CD4-positive, alpha-beta T cell treated with Interleukin-15 for 4 hours (primary cell): ENCODE data around the gene GPAT3.
"Not testable (repeated sequence)": the region's sequence is repeated elsewhere in the genome, so short reads cannot be mapped to it uniquely, and the experiment has no call there.

Experiments used
- DNase-seq: peaks from one replicate; pipeline ENCODE4 v3.0.0-alpha.2; 2020; ENCODE audit warnings: low spot score

Gene GPAT3

DNA sequence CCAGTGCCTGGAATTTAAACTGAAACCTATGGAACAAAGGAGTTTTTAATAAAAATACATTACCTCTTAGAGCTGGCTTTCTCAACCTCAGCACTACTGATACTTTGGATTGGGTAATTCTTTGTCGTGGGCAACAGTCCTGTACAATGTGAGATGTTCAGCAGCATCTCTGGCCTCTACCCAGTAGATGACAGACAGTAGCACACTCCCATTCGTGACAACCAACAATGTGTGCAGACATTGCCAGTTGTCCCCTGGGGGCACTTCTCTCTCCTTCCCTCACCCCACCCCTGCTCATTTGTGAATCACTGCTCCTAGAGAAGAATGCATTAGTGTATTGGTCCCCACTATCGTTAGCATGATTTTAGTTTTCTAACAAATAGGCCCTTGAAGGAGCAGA, 16.2 kb downstream of the GPAT3 start:
- DNase-seq: no peak

DNA sequence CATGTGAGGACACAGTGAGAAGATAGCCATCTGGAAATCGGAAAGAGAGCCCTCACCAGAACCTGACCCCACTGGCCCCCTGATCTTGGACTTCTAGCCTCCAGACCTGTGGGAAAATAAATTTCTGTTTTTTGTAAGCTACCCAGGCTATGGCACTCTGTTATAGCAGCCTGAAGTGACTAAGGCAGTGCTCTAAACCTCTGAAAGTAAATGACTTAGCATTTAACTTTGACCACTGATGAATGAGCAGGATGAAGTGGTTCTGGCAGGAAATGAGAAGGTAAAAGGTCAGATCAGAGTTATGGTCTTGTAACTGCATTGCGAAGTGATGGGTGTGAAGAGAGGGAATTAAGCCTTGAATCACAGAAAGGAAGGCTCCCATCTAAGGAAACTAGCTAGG, 17.0 kb downstream of the GPAT3 start:
- DNase-seq: no peak

DNA sequence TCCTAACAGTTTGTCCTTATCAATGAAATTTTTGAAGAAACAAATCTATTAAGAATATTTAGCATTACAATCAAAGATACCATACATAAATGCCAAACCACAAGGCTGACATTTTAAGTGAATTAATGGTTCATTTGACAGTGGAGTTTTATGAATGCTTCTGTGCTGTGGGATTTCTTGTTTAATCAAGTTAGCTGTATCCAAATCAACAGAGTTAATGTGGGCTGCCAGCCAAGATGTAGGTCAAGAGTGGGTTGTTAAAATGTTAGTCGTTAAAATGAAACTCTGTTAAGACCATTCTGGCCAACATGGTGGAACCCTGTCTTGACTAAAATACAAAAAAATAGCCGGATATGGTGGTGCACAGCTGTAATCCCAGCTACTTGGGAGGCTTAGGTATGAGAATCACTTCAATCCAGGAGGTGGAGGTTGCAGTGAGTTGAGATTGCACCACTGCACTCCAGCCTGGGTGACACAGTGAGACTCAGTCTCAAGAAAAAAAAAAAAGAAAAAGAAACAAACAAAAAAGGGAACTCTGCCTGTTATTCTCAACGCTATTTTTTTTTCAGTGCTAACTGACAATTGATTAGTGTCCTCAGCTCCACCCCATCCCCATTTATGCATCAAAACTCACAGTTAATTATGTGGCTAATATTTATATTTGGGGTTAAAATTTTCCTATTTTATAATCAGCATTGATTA, 20.2 kb downstream of the GPAT3 start:
- DNase-seq: no peak

DNA sequence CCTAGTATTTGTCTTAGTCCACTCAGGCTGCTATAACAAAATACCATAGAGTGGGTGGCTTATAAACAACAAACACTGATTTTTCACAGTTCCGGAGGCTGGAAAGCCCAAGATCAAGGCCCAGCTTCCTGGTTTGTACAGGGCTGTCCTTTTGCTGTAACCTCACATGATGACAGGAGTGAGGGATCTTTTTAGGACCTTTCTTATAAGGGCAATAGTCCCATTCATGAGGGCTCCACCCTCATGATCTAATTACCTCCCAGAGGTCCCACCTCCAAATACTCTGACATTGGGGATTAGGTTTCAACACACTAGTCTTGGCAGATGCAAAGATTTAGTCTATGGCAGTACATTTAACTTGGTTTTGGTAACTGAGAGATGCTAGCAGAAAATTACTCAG, 20.9 kb downstream of the GPAT3 start:
- DNase-seq: no peak

DNA sequence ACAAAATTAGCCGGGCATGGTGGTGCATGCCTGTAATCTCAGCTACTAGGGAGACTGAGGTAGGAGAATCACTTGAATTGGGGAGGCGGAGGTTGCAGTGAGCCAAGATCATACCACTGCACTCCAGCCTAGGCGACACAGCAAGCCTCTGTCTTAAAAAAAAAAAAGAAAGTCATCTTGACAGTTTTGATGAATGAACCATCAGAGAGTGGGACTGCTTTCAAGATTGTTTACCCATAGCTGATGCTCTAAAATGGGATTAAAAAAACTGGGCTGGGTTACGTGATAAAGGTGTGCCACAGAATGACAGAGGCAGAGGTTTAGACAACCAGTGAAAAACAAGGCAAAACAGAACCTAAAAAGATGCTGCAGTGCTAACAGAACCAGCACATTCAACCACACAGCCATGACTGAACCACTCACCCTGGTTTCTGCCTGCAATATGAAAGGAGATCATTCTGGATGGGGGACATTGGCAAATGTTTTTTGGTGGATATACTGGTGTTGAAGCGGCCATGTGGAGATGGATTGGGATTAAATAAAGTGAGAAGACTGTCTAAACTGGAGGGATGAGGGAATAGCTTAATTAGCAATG, 22.2 kb downstream of the GPAT3 start:
- no peak for DNase-seq

DNA sequence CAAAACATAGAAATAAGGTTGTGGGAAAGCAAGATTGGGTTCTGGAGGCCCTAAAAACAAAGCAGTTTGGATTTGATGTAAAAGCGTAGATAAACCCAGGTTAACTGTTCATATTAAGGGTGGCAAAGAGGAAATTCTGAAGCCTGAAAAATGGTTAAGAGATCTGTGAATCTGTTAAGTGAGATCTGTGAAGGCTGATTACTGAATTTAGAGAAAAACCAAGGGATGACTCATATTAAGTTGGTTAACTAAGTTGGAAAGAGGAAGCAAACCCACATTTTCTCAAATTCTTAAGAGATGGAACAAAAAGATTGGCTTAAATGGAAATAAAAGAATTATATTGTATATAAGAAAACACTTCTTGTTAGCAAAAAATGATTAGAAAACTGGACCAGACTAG, 22.8 kb downstream of the GPAT3 start:
- no peak for DNase-seq

DNA sequence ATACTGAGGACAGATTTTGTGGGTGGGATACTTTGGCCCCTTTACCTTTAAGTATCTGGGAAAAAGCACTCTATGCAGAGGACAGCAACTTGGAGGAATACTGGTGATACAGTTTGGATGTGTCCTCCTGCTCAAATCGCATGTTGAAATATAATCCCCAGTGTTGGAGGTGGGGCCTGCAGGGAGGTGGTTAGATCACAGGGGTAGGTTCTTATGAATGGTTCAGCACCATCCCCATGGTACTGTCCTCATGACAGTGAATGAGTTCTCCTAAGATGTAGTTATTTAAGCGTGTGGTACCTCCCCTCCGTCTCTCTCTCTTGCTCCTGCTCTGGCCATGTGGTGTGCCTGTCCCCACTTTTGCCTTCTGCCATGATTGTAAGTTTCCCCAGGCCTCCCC, 24.6 kb downstream of the GPAT3 start:
- DNase-seq: no peak

DNA sequence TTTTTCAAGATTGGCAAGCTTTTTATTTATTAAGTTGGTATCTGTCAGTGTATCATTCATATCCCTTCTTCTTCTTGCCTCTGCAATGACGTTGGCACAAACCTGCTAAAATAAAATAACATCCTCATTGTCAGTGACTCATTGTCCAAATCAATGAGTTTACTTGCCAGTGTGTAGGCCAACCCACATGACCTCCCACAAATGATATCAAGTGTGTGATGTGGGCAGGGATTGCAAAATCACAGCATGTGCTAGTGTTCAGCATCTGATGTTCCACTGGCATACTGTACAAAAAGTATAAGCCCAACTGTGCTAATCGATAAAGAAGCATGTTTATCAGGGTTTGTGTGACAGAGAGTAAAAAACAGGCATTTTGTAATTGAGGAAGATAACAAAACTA, 25.5 kb downstream of the GPAT3 start:
- no peak for DNase-seq

DNA sequence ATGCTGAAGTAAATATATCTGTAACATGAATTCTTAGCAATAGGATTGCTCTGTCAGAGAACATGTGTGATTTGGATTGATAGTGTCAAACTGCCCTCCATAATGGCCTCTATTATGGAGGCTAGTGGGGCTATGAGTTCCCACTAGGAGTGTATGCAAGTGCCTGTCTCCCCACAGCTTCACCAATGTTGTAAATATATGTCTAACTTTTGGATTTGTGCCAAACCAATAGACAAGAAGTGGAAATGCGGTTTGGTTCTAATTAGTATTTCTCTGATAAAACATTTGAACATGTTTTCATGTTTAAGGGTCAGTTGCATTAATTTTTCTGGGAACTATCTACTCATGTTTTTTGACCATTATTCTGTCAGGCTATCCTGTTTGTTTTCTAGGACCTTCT, 28.1 kb downstream of the GPAT3 start:
- DNase-seq: no peak

DNA sequence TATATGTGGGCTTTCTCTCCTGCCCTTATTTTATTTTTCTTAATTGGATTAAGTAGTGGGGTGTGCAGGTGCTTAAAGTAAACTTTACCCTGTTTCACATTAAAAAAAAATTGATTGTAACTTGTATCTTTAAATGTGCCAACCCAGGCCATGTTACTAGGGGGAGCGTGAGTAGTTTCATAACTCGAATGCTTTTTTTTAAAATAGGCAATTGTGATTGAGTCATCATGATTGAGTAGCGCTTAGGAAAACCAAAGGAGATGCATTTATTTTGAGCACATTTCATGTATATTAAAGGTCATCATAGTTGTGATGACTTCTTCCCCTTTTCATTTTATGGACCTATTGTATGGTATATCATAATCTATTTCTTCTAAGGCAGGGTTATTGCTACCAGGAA, 32.2 kb downstream of the GPAT3 start:
- no peak for DNase-seq

DNA sequence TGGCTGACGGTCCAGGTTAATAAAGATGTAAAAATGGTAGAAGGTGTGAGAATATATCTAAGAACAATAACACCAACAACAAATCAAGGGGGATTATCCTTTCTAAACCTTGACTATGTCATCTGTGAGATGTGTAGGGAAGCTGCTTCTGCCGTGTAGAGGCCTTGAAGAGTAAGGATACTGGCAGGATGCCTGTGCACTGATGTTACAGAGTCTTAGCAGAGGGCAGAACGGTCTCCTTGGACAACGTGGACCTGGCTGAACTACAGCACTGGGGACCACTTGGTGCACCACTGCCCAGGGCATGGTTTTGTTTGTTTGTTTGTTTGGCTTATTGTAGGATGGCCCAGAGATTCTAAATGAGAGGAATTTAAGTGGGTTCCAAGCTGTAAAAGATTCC, 33.5 kb downstream of the GPAT3 start:
- no peak for DNase-seq

DNA sequence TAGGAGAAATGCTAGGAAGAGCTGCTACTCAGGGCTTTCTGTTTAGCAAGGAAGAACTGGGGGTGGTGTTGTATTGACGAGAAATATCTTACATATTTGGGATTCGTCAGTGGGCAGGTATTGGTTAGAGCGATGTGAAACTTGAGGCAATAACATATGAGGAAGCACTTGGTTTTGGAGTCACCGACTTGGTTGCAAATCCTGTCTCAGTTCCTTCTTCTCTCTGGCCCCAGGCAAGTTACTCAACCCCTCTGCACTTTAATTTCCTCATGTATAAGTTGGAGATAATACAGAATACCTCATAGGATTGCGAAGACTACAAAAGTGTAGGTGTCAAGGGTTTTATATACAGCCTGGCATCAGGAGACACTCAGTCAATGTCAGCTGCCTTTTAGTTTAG, 34.1 kb downstream of the GPAT3 start:
- DNase-seq: no peak

DNA sequence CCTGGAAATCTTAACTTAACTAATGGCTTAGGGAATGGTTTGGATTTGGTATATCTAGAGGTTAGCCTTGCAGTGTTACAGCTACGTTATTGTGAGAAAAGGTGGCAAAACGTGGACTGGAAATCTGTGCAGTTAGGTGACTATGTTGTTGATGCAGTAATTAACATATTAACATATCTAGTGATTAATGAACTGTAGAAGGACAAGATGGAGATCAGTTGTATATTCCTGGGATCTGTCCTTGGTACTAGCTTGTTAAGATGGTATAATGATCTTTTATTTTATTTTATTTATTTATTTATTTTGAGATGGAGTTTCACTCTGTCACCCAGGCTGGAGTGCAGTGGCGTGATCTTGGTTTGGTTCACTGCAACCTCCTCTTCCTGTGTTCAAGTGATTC, 36.9 kb downstream of the GPAT3 start:
- no peak for DNase-seq

DNA sequence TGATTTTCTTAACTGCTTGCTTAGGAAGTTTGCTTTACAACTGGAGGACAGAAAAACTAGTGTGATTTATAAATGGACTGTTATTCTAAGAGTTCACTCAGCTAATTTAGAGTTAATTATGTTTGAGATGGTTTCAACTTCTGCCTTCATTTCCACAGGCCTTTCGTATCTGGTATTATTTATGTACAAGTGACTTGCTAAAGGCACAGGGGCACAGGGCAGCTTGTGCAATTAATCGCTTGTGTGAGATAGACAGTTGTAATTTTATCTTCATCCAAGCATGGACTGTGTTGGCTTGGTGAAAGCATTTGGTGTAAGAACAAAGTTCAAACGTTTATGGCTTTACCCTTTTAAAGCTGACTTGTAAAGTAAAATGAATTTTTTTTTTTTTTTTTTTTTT, 38.3 kb downstream of the GPAT3 start:
- no peak for DNase-seq

DNA sequence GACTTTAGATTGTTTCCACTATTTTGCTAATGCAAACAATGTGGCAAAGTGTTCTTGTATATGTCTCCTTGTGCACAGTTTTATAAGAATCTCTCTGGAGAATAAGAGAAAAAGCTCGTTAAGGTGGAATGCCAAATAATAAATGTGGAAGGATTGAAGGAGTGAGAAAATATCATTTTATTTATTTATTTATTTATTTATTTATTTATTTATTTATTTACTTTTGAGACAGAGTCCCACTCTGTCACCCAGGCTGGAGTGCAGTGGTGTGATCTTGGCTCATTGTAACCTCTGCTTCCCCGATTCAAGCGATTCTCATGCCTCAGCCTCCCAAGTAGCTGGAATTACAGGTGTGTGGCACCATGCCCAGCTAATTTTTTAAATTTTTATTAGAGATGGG, 40.3 kb downstream of the GPAT3 start:
- DNase-seq: not testable (repeated sequence)

DNA sequence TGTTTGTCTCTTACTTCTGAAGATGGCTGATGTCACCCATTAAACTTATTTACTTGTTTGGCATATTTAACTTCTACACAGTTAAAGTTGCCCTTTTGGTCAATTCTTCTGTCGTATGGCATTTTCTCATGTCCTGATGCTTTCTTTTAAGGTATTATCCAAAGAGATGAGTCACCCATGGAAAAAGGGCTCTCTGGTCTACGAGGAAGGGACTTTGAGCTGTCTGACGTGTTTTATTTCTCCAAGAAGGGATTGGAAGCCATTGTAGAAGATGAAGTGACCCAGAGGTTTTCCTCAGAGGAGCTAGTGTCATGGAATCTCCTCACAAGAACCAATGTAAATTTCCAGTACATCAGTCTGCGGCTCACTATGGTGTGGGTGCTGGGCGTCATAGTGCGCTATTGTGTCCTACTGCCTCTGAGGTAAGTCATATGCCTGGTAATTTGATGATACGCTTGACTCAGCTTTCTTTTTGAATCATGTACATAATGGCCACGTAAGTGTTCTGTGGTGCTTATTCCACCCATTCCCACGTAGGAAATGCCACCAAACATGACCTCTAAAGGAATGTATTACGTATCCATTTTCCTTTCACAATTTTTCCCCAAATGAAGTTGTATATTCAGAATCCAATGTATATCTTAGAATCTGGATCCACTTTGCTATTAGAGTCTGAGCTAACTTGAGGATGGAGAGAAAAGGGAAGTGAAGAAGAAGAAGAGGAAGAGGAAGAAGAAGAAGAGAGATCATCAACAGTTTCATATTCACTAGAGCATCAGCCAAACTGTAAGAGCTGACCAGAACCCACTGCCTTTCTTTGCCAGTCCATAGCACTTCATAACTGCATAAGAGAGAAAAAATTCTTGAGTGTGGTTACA, 45.7 kb downstream of the GPAT3 start:
- no peak for DNase-seq

DNA sequence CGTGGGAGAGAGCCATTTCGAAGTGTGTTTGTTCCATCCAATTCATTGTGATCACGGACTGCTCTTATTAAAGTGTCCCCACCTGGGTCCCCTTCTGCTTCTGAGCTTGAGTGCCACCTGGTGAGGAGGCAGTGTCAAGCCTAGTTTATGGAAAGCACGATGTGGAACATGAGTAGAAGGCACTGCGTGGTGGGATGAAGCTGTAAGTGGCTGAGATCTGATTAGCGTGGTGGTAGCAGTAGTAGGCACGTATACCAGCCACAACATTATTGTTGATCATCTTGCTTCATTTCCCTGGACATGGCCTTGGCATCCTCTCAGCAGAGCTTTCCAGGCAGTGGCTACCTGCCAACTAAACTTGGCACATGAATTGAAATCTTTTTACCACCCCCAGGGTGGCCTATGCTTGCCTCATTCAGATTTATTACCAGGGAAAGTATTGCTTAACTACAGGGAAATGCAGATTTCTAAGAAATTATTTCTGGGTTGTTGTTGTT, 46.4 kb downstream of the GPAT3 start:
- no peak for DNase-seq

DNA sequence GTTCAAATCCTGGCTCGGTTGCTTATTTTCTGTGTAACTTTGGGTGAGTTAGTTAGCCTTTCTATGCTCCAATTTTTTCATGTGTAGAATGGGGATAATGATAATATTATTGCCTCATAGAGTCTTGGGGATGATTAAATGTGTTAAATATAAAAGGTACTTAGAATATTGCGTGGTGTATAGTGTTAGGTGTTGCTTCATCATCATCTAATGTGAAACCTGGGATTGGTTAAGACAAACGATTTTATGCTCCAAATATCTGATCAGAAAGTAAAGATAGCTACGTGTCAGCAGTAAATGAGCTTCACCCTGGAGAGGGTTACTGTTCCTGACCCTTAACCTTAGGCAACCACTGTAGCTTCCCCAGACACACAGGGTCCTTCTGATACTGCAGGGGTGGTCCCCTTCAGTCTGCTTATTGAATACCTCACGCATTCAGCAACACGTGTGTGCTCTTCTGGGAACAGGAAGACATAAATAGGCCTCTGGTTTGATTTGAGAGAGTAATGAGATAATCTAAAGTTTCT, 50.1 kb downstream of the GPAT3 start:
- DNase-seq: no peak

DNA sequence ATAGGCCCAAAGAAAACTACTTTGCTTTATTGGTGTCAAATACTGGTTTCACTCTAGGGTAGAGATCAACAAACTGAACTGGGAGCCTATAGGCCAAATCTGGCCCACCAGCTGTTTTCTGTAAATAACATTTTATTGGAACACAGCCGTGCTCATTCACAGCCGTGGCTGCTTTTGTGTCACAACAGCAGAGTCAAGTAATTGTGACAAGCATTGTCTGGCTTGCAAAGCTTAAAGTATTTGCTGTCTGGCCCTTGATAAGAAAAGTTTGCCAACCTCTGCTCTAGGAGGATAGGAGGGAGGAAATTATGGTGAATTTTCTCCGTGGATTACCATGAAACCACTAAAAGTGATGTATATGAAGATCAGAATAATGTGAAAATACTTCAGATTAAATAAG, 53.4 kb downstream of the GPAT3 start:
- DNase-seq: no peak

DNA sequence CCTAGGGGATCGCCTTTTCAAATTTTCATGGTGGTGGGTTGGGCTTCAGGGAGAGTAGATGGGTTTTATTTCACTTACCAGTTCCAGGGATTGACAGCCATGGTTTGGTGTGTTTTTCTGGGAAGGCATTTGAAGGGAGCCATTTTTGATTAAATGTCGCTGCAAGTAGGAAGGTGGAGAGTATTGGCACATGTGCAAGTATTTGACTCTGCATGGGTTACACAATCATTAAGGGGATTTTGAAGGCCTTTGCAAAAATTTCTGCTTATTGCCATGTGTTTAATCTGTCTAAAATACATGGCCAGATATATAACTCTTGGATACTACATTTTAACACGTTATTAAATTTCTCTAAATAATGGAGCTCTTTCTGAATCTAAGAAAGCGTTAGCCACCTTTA, 55.1 kb downstream of the GPAT3 start:
- no peak for DNase-seq

DNA sequence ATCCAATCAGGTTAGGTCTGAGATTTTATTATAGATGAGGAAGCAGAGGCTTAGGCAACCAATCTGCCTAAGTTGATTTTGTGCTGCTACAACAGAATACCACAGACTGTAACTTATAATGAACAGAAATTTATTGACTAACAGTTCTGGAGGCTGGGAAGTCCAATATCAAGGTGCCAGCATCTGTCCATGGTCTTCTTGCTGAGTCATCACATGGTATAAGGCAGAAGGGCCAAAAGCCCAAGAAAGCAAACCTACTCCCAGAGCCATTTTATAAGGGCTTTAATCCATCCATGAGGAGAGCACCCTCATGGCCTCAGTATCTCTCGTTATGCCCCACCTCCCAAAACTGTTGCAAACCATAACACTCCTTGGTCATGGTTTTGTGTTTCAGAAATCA, 55.8 kb downstream of the GPAT3 start:
- DNase-seq: no peak

DNA sequence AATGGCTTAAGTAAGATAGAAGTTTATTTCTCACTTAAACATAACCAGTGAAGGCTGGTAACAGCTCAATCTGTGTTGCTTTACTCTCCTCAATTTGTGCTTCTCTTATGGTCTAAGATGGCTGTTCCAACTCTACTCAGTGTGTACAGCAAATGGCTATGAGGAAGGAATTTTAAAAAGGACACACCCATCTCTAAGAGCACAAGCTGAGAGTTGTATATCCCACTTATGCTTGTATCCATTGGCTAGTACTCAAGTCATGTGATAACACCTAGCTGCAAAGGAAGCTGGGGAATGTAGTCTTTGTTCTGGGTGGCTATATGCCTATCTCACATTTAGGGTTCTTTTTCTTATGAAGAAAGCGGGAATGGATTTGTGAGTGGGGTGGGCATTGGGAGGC, 63.3 kb downstream of the GPAT3 start:
- DNase-seq: no peak

DNA sequence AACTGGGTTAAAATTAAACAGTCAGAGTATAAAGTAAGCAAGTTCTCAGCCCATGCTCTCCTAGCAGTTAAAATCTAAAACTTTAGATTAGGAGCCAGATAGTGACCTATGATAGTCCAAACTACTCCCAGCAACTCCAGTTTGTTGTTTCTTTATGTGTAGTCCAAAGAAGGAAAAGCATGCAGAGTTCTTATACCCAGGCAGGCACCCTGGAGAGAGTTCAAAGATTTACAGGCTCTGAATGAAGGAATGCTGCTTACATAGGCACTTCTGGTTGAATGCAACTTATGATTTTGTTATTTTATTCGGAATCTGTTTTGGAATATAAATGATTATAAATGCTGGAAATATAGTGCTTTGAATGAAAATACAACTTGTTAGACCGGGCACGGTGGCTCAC, 67.2 kb downstream of the GPAT3 start:
- no peak for DNase-seq
